ENCODE data around the gene MZF1.

- TF ChIP-seq CTCF (conservative IDR thresholded peaks at IDR 0.05; ENCODE audit: low read depth, low read length), result no peak
- TF ChIP-seq EZH2 (IDR thresholded peaks at IDR 0.05; ENCODE audit: borderline replicate concordance, low read depth, low read length, poor library complexity, severe bottlenecking), result no peak
These were observed 28.4 kb downstream of the MZF1 start for GRCh38 chr19:58544591-58545285.
